NCI-H187 treated with DMSO at 0.1 percent for 48 hours (cell line): ENCODE results near the gene SYNE2.
"Not testable (repeated sequence)": the region's sequence is repeated elsewhere in the genome, so short reads cannot be mapped to it uniquely, and the experiment has no call there.

ENCODE experiments used
- DNase-seq: peaks from one replicate; lab custom pipeline; 2025; lab: John Stamatoyannopoulos, UW

SYNE2 gene

DNA sequence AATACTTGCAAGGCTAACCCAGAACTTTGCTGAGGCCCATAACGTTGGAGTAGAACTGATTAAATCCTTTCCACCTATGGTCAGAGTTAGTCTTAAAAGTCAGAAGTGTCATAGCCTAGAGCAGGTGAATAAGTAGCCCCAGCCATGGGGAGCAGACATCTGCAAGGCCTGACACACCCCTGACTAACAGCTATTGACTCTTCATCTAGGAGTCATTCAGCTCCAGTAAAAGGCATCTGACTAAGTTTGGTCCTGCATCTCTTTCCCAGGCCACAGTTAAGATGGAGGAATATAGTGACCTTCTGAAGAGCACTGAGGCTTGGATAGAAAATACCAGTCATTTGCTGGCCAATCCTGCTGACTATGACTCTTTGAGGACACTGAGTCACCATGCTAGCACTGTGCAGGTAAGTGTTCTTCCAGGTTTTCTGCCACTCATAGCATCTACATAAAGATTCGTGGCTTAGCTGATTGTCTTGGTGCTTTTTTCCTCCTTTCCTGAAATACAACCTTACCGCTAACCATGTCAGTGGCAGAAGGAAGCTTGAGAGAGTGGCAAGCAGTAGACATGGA, 228.5 kb downstream of the SYNE2 start:
- no peak for DNase-seq

GRCh38 chr14:64082837-64083236, 230.0 kb downstream of the SYNE2 start:
- no peak for DNase-seq

GRCh38 chr14:64088647-64088964, 235.8 kb downstream of the SYNE2 start:
- no peak for DNase-seq

- DNase-seq = no peak
Observed at GRCh38 chr14:64089920-64090319, 237.1 kb downstream of the SYNE2 start.

GRCh38 chr14:64091217-64091616, 238.4 kb downstream of the SYNE2 start:
- no peak for DNase-seq

DNA sequence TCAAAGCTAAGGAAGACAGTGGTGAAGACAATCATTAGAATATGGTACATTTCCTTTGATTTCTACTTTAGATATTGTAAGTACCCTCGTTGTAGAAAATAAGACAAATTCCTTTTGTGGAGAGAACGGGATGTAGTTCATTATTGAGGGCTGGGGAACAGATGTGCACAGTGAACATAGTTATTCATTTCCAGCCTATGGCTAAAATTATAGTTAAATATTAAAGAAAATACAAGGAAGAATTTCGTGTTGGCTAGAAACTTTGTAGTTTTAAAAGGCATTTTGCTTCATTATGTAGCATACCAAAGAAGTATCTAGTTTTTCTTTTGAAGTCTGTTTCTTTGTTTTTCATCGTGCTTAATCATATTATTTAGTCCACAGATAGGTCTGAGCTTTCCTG, 239.5 kb downstream of the SYNE2 start:
- DNase-seq = no peak

DNA sequence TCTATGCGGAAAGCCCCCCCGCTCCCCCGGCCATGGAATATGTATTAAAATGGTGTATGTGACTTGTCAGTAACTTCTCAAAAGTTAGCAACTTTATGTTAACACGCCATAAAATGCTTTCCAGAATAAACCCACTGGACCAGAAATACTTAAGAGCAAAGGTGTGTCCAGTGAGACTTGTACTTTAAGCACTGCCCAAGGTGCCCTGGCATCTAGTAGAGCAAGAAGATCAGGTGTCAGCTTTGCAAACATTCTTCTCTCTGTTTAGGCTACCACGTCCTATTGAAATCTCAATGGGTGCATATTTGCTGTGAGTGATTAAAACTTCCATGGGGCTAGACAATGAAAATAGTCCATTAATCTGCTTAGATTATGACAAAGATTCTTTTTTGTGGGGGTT, 240.1 kb downstream of the SYNE2 start:
- DNase-seq = no peak

- no peak for DNase-seq
Observed at GRCh38 chr14:64095620-64096019, 242.8 kb downstream of the SYNE2 start.

- no peak for DNase-seq
Observed at GRCh38 chr14:64098120-64098519, 245.3 kb downstream of the SYNE2 start.

DNA sequence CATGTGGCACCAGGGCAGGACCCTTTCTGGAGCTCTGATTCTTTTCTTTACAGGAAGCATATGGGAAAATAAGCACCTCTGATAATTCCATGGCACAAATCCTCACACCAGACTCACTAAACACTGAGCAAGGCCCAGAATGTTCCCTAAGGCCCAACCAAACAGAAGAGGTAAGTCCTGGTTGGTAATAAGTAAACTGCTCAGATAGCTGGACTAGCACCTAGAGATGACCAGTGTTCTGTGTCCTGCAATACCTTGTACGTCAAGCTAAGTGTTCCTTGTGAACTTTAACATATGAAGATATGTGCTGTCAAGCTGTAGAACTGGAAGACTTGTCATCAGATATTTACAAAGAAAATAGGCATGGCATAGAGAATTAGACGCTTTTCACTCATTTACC, 254.6 kb downstream of the SYNE2 start:
- no peak for DNase-seq

- DNase-seq = no peak
Observed at GRCh38 chr14:64109819-64110554, 257.2 kb downstream of the SYNE2 start.

GRCh38 chr14:64110802-64111201, 258.0 kb downstream of the SYNE2 start:
- no peak for DNase-seq

- DNase-seq = no peak
Observed at GRCh38 chr14:64112867-64113678, 260.3 kb downstream of the SYNE2 start.

- no peak for DNase-seq
Observed at GRCh38 chr14:64114166-64114565, 261.4 kb downstream of the SYNE2 start.

- DNase-seq = no peak
Observed at GRCh38 chr14:64114796-64115195, 262.0 kb downstream of the SYNE2 start.

- no peak for DNase-seq
Observed at GRCh38 chr14:64115401-64115800, 262.6 kb downstream of the SYNE2 start.

- no peak for DNase-seq
Observed at GRCh38 chr14:64117671-64118402, 265.0 kb downstream of the SYNE2 start.

DNA sequence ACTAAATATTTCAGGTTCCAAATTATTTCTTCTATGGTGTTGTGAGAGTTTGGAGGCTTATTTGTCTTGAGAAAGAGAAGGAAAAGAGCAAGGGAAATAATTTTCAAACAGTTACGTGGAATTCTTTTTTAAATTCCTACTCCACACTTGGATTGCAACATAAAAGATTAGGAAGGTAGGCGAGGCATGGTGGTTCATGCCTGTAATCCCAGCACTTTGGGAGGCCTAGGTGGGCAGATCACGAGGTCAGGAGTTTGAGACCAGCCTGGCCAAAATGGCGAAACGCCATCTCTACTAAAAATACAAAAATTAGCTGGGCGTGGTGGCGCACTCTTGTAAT, 265.6 kb downstream of the SYNE2 start:
- not testable (repeated sequence) for DNase-seq

- no peak for DNase-seq
Observed at GRCh38 chr14:64118892-64119291, 266.1 kb downstream of the SYNE2 start.

DNA sequence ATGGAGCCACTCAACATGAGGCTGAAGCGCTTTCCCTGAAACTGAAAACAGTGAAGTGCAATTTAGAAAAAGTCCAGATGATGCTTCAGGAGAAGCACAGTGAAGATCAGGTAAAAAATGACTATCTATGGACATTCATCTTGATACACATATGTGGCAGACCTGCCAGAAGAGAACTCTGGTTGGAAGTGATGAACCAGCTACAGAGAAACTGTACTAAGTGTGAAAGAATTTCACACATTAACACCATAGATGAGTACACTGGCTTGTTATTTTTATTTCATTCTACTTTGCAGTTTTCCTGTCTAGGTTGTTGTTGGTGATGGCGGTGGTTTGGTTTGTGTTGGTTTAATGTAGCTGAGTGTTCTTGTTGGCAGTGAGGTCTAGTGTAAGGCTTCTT, 266.7 kb downstream of the SYNE2 start:
- DNase-seq = no peak

GRCh38 chr14:64119980-64120379, 267.2 kb downstream of the SYNE2 start:
- no peak for DNase-seq

GRCh38 chr14:64123241-64123822, 270.5 kb downstream of the SYNE2 start:
- no peak for DNase-seq
